ENCODE results near the gene TANGO6. TPM values are rescaled to one million over a fixed set of nuclear protein-coding genes. Genes with fewer than 3 reads are reported as not detected.
"Not testable (repeated sequence)": the region's sequence is repeated elsewhere in the genome, so short reads cannot be mapped to it uniquely, and the experiment has no call there.

Gene TANGO6
- total RNA-seq, 2 experiments from 2014 or later = 17.1 to 18.1 TPM

DNA sequence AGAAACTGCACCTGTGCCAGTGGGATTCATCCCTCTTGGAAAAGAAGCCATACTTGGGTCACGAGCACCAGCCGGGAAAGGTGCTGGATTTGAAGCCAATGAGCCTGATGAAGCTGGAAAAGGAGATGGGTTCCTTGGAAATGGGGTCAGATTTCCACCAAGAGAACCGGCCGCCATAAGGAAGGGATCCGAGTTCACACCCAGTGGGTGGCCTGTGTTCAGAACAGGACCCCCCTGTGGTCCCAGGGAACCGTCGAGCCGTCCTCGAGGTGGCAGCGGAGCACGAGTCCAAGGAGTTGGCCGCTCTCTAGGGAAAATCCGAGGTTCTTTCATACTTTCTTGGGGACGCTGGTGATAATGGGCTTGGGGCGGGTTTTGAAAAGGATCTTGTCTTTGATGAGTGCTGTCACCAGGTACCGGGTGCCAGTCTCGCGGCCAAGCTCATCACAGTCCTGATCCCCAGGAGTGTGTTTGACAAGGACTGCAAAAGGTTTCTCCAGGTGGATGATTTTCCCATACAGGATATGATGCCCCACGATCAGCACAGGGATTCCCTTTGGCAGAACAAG, 276.8 kb downstream of the TANGO6 start:
- intact Hi-C loops (cut with DNase I, micrococcal nuclease) = loop anchor here in 1 of 2 experiments (5.0 kb wide), 1 partner anchor 528 kb away; no protein-coding TSS in a partner anchor
- H3K4me3 ChIP-seq (ENCODE audit: low read length) = no peak overlapping the region
- no peak overlapping the region for H3K4me3 Mint-ChIP-seq
- no peak for ATAC-seq (ENCODE audit: poor library complexity)
- H3K27me3 ChIP-seq (ENCODE audit: control insufficient read depth in 1 of 2, insufficient read depth in 2 of 2, low read length in 2 of 2) = no peaks in the 10 kb centered on the region
- ChIA-PET POLR2A (interaction anchor here (1.5 kb wide), 1 partner anchor 15 kb away, joined by 3 read pairs; the partner anchor contains the start of gene HAS3), CTCF (no interaction called here)
- H3K27ac ChIP-seq (ENCODE audit: low read depth in 1 of 2, low read length in 2 of 2) = no peak overlapping the region
- peaks cover 62% of the 10 kb centered on the region for H3K36me3 ChIP-seq (ENCODE audit: insufficient read depth, low read length)
- H3K27me3 Mint-ChIP-seq = no peaks in the 10 kb centered on the region
- no peaks in the 10 kb centered on the region for H3K9me3 ChIP-seq (ENCODE audit: control insufficient read depth in 1 of 2, insufficient read depth in 1 of 2, low read length in 2 of 2)
- H3K4me1 ChIP-seq (ENCODE audit: insufficient read depth, low read length) = no peaks in the 10 kb centered on the region
- H3K4me1 Mint-ChIP-seq (ENCODE audit: low read depth) = peaks cover 9% of the 10 kb centered on the region
- H3K36me3 Mint-ChIP-seq (ENCODE audit: low read depth) = peaks cover 70% of the 10 kb centered on the region
- TF ChIP-seq, protein P1, sequence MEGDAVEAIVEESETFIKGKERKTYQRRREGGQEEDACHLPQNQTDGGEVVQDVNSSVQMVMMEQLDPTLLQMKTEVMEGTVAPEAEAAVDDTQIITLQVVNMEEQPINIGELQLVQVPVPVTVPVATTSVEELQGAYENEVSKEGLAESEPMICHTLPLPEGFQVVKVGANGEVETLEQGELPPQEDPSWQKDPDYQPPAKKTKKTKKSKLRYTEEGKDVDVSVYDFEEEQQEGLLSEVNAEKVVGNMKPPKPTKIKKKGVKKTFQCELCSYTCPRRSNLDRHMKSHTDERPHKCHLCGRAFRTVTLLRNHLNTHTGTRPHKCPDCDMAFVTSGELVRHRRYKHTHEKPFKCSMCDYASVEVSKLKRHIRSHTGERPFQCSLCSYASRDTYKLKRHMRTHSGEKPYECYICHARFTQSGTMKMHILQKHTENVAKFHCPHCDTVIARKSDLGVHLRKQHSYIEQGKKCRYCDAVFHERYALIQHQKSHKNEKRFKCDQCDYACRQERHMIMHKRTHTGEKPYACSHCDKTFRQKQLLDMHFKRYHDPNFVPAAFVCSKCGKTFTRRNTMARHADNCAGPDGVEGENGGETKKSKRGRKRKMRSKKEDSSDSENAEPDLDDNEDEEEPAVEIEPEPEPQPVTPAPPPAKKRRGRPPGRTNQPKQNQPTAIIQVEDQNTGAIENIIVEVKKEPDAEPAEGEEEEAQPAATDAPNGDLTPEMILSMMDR (IDR thresholded peaks at IDR 0.05) = no peak
- no peak for DNase-seq
- no peak overlapping the region for H3K27ac Mint-ChIP-seq
- H3K9me3 Mint-ChIP-seq = no peaks in the 10 kb centered on the region

- Histone ChIP-seq H3K27me3 (ENCODE audit: control insufficient read depth in 1 of 2, insufficient read depth in 2 of 2, low read length in 2 of 2) (no peaks in the 10 kb centered on the region), H3K27ac (ENCODE audit: low read depth in 1 of 2, low read length in 2 of 2) (no peak overlapping the region), H3K4me1 (ENCODE audit: insufficient read depth, low read length) (peaks cover 4% of the 10 kb centered on the region), H3K9me3 (ENCODE audit: control insufficient read depth in 1 of 2, insufficient read depth in 1 of 2, low read length in 2 of 2) (no peaks in the 10 kb centered on the region), H3K36me3 (ENCODE audit: insufficient read depth, low read length) (peaks cover 42% of the 10 kb centered on the region), H3K4me3 (ENCODE audit: low read length) (no peak overlapping the region)
- peaks cover 53% of the 10 kb centered on the region for H3K36me3 Mint-ChIP-seq (ENCODE audit: low read depth)
- ATAC-seq (ENCODE audit: poor library complexity) = peak; percentile 95
- POLR2A ChIA-PET = interaction anchor here (1.1 to 1.4 kb wide), 2 partner anchors 8 to 9 kb away, joined by 3 to 5 read pairs; no protein-coding TSS in a partner anchor
- peak; percentile 29 to 84 (median 54) for DNase-seq
- no peaks in the 10 kb centered on the region for H3K27me3 Mint-ChIP-seq
- H3K9me3 Mint-ChIP-seq = no peaks in the 10 kb centered on the region
- no peak overlapping the region for H3K4me3 Mint-ChIP-seq
- TF ChIP-seq, protein P1 (IDR thresholded peaks at IDR 0.05) = peak; percentile 77
- intact Hi-C loops (cut with DNase I, micrococcal nuclease) = loop anchor here (1.0 to 5.0 kb wide), 5 partner anchors 277 to 596 kb away; no protein-coding TSS in a partner anchor
- CTCF ChIA-PET = interaction anchor here (0.6 to 2.8 kb wide), 11 partner anchors 9 to 603 kb away, joined by 3 to 17 read pairs (median 4); no protein-coding TSS in a partner anchor
- H3K4me1 Mint-ChIP-seq (ENCODE audit: low read depth) = peaks cover 26% of the 10 kb centered on the region
- no peak overlapping the region for H3K27ac Mint-ChIP-seq
These were observed 280.6 kb downstream of the TANGO6 start for GRCh38 chr16:69123910-69124309.

GRCh38 chr16:69124406-69124805, 281.1 kb downstream of the TANGO6 start:
- Mint-ChIP-seq H3K36me3 (ENCODE audit: low read depth) (peaks cover 48% of the 10 kb centered on the region), H3K4me1 (ENCODE audit: low read depth) (peaks cover 28% of the 10 kb centered on the region)
- CTCF ChIA-PET = interaction anchor here (0.6 to 2.8 kb wide), 10 partner anchors 9 to 595 kb away, joined by 3 to 17 read pairs (median 4); no protein-coding TSS in a partner anchor
- H3K9me3 Mint-ChIP-seq; H3K27ac Mint-ChIP-seq; H3K9me3 ChIP-seq (ENCODE audit: control insufficient read depth in 1 of 2, insufficient read depth in 1 of 2, low read length in 2 of 2); H3K27ac ChIP-seq (ENCODE audit: low read depth in 1 of 2, low read length in 2 of 2); POLR2A ChIA-PET; H3K4me3 Mint-ChIP-seq; H3K27me3 ChIP-seq (ENCODE audit: control insufficient read depth in 1 of 2, insufficient read depth in 2 of 2, low read length in 2 of 2); H3K4me1 ChIP-seq (ENCODE audit: insufficient read depth, low read length); H3K27me3 Mint-ChIP-seq; ATAC-seq (ENCODE audit: poor library complexity); H3K4me3 ChIP-seq (ENCODE audit: low read length): not testable (repeated sequence)
- intact Hi-C loops (cut with DNase I, micrococcal nuclease) = loop anchor here (1.0 to 5.0 kb wide), 4 partner anchors 277 to 596 kb away; no protein-coding TSS in a partner anchor
- H3K36me3 ChIP-seq (ENCODE audit: insufficient read depth, low read length) = peaks cover 37% of the 10 kb centered on the region
- DNase-seq = peak in 1 of 14 experiments; percentile 19

DNA sequence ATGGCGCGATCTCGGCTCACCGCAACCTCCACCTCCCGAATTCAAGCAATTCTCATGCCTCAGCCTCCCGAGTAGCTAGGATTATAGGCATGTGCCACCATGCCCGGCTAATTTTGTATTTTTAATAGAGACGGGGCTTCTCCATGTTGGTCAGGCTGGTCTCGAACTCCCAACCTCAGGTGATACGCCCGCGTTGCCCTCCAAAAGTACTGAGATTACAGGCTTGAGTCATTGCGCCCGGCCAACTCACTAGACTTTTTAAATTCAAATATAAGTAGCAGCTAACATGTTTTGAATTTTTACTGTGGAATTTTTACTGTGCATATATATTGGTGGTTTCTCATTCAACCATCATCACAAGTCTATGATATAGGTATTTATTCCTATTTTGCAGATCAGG, 281.6 kb downstream of the TANGO6 start:
- intact Hi-C loops (cut with DNase I, micrococcal nuclease) = loop anchor here (1.0 to 5.0 kb wide), 4 partner anchors 278 to 597 kb away; no protein-coding TSS in a partner anchor
- H3K4me3 ChIP-seq (ENCODE audit: low read length); H3K9me3 Mint-ChIP-seq; H3K27me3 Mint-ChIP-seq; H3K4me3 Mint-ChIP-seq; ATAC-seq (ENCODE audit: poor library complexity); H3K27ac Mint-ChIP-seq; POLR2A ChIA-PET; H3K27me3 ChIP-seq (ENCODE audit: control insufficient read depth in 1 of 2, insufficient read depth in 2 of 2, low read length in 2 of 2); H3K9me3 ChIP-seq (ENCODE audit: control insufficient read depth in 1 of 2, insufficient read depth in 1 of 2, low read length in 2 of 2); H3K27ac ChIP-seq (ENCODE audit: low read depth in 1 of 2, low read length in 2 of 2); H3K4me1 ChIP-seq (ENCODE audit: insufficient read depth, low read length): not testable (repeated sequence)
- peak in 1 of 14 experiments; percentile 6 for DNase-seq
- CTCF ChIA-PET = interaction anchor here (0.5 to 2.8 kb wide), 4 partner anchors 11 to 535 kb away, joined by 3 to 17 read pairs (median 4); no protein-coding TSS in a partner anchor
- peaks cover 32% of the 10 kb centered on the region for H3K36me3 ChIP-seq (ENCODE audit: insufficient read depth, low read length)
- Mint-ChIP-seq H3K4me1 (ENCODE audit: low read depth) (peaks cover 33% of the 10 kb centered on the region), H3K36me3 (ENCODE audit: low read depth) (peaks cover 42% of the 10 kb centered on the region)
